ENCODE measurements around the gene MROH9.

- TF ChIP-seq CEBPB (IDR thresholded peaks at IDR 0.05) (no peak), MAX (IDR thresholded peaks at IDR 0.05) (no peak), RAD21 (IDR thresholded peaks at IDR 0.05; ENCODE audit: low read depth) (no peak), YY1 (IDR thresholded peaks at IDR 0.05; ENCODE audit: low read depth) (no peak), CREB1 (IDR thresholded peaks at IDR 0.05; ENCODE audit: low read depth) (no peak)
These were observed 58.4 kb downstream of the MROH9 start for GRCh38 chr1:170993717-170994116.
